Right cardiac atrium (tissue), 5 donors: ENCODE data around the gene C11orf91. TPM values are rescaled to one million over a fixed set of nuclear protein-coding genes. Genes with fewer than 3 reads are reported as not detected.
A peak's percentile ranks its signal among the peaks of the same experiment; 100 is the strongest.

Experiments
- ATAC-seq, 2 donors: fragments of 200-7000 bp; cut with Tn5 transposase; one replicate each; pipeline versions ENCODE4 v1.8.0 to v1.9.1; 2020; ENCODE audit warnings: moderate library complexity in 2 of 2, mild to moderate bottlenecking in 1 of 2
- DNase-seq, 3 donors: peaks; one replicate each; pipeline ENCODE4 v3.0.0-alpha.2; 2020
- H3K27ac ChIP-seq: one replicate; pipeline ENCODE4 v1.5.1; 2013; ENCODE audit warnings: mild to moderate bottlenecking, low read length, control low read depth, moderate library complexity
- H3K27me3 ChIP-seq: one replicate; pipeline ENCODE4 v1.6.1; 2013; ENCODE audit not compliant: control insufficient read depth, insufficient read depth
- H3K4me1 ChIP-seq: one replicate; pipeline ENCODE4 v1.6.1; 2013; ENCODE audit warnings: low read length; ENCODE audit not compliant: control insufficient read depth, insufficient read depth
- H3K4me3 ChIP-seq: one replicate; pipeline ENCODE4 v1.5.1; 2013; ENCODE audit warnings: low read length, control low read depth
- H3K9me3 ChIP-seq: one replicate; pipeline ENCODE4 v1.6.1; 2013; ENCODE audit warnings: low read length; ENCODE audit not compliant: control insufficient read depth
- WGBS: extraction: QIAGEN DNeasy Blood & Tissue Kit; methylation state at CpG from one replicate; pipeline ENCODE4 v1.1.7; 2013; 5-methylcytosine and 5-hydroxymethylcytosine counted together
- intact Hi-C, 4 donors: fragments of 100-400 bp; cut with DNase I; formaldehyde crosslinking; loops; one replicate each; pipeline versions ENCODE4 v1.11.0 to v1.14.0; 2022 to 2023
- polyA plus RNA-seq: library from polyadenylated mRNA; stranded (reverse); fragments of 200-250 nt; gene quantifications from one replicate; pipeline ENCODE4 v1.2.3, GENCODE V29; 2013
- total RNA-seq, 4 donors: library from RNA; stranded (reverse); fragmentation: NEBNext Ultra II Directional; extraction: Animal tissue kit (Norgen Biotek cat#: 25700); gene quantifications; one replicate each; pipeline ENCODE4 v1.2.1, GENCODE V29; 2021
- donor health status: healthy with polysubstance abuse.
- donor health status: DM: no; HTN: yes; CAD: no.
- donor health status: DM: no; HTN: no; CAD: no.
- donor health status: DM: no; HTN: yes; CAD: no; lungs with severe emphysema.
- donor health status: DM: yes; HTN: yes; CAD: no.

C11orf91 gene
- total and polyA plus RNA-seq, 5 donors = 1.9 TPM; not detected in 4

DNA sequence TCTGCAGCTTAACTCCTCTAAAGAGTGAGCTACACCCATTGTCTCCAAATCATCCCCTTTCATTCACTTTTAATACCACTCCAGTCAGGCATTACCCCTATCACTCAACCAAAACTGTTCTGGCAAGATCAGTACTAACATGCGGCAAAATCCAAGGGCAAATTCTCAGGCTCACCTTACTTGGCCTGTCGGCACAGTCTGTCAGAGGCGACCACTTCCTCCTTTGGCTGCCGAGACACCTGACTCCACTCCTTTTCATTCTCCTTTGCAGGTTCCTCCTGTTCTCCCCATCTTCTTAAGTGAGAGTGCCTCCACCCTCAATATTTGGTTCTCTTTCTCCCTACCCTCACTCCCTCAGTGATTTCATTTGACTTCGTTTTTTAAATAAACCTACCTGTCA, 4.2 kb downstream of the C11orf91 start:
- Histone ChIP-seq H3K9me3 (no peaks in the 10 kb centered on the region), H3K4me3 (no peak overlapping the region), H3K4me1 (peaks cover 16% of the 10 kb centered on the region), H3K27me3 (no peaks in the 10 kb centered on the region), H3K27ac (no peak overlapping the region)
- ATAC-seq = no peak
- intact Hi-C loops = no loop called here
- WGBS = 87% methylated on average over 5 of the region's 5 CpGs
- no peak for DNase-seq

DNA sequence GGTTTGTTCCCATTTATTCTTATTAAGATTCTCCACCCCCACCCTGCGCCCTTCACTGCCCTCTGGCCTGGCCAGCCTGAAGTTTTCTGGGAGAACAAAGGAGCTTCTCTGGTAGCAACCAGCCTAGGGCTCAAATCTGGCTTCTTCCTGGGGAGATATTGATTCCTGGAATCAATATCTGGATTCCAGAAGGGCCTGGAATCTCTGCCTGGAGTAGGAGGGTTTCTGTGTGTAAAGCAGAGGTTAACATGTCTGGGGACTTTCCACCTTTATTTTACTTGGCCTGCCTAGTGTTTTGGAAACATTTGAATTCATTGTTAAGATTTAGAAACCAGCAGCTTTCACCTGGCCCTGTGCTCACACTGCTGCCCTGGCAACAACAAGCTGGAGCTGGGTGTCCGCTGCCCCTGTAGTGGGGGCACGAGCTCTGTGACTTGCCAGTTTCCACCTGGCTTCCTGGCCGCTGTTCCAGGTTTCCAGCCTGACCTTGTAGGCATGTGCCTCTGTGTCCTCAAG, 5.5 kb downstream of the C11orf91 start:
- Histone ChIP-seq H3K4me3 (no peak overlapping the region), H3K9me3 (no peaks in the 10 kb centered on the region), H3K27ac (no peak overlapping the region), H3K4me1 (peaks cover 23% of the 10 kb centered on the region), H3K27me3 (no peaks in the 10 kb centered on the region)
- DNase-seq = peak in 1 of 3 donors; percentile 45
- no peak for ATAC-seq
- intact Hi-C loops = no loop called here
- 75% methylated on average over 4 of the region's 4 CpGs for WGBS

DNA sequence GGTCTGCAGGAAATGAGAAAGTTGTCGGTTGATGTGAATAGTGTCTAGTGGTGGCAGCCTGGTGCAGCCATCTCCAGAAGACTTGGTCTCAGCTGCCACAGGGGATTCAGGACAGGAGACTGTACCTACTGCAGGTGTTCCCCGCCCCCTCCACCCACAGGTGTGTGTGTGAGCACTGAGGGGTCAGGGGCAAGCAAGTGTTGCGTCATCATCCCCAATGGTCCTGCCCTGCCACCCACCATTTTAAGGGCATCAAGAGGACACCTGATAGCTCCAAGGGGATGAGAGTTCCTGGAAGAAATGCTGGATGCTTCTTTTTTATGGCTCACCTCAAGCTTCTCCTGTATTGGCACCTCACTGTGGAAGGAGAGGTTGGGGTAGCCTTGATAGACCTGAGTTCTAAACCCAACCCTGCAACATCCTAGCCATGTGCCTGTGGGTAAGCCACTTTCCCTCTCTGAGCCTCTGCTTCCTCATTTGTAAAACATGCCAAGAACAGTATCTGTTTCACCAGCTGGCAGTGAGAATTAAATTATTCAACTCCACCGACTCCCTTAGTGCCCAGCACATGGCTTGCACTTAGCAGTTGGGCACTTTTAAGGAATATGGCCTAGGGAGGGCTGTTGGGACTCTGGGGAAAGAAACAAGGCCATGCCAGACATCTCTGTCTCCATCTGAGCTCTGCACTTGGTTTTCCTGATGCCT, 6.1 kb downstream of the C11orf91 start:
- peak overlapping the region; percentile 2 for H3K27ac ChIP-seq
- ATAC-seq = no peak
- no peaks in the 10 kb centered on the region for H3K27me3 ChIP-seq
- DNase-seq = no peak
- 81% methylated on average over 4 of the region's 4 CpGs for WGBS
- peaks cover 24% of the 10 kb centered on the region for H3K4me1 ChIP-seq
- no peak overlapping the region for H3K4me3 ChIP-seq
- intact Hi-C loops = loop anchor here in 2 of 4 donors (5.0 kb wide), 1 partner anchor 43 kb away; the partner anchor contains the start of gene CD59 (in 2 of the 2)
- H3K9me3 ChIP-seq = no peaks in the 10 kb centered on the region

DNA sequence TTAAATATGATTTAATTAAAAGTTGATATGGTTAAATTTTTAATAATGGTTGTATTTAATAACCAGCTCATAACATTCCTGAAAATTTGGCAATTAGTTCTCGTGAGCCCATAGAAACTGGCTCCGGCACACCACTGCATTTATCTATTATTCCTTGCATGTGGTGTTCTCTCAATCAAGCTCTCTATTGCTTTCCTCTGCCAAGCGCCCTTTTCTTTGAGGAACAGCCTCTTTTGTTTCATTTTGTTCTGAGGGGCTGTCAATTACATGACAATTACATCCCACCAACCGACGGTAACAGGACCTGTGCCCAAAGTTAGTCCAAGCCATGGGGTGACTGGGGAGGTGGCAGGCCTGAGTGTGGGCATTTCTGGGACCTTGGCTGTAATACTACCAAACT, 8.1 kb downstream of the C11orf91 start:
- Histone ChIP-seq H3K27me3 (no peaks in the 10 kb centered on the region), H3K4me1 (peaks cover 27% of the 10 kb centered on the region), H3K4me3 (no peak overlapping the region), H3K9me3 (no peaks in the 10 kb centered on the region), H3K27ac (peak overlapping the region; percentile 73)
- DNase-seq (peak in 1 of 3 donors; percentile 38), ATAC-seq (no peak)
- intact Hi-C loops = loop anchor here in 2 of 4 donors (5.0 kb wide), 1 partner anchor 45 kb away; the partner anchor contains the start of gene CD59 (in 2 of the 2)
- WGBS = 38% methylated on average over 5 of the region's 5 CpGs

DNA sequence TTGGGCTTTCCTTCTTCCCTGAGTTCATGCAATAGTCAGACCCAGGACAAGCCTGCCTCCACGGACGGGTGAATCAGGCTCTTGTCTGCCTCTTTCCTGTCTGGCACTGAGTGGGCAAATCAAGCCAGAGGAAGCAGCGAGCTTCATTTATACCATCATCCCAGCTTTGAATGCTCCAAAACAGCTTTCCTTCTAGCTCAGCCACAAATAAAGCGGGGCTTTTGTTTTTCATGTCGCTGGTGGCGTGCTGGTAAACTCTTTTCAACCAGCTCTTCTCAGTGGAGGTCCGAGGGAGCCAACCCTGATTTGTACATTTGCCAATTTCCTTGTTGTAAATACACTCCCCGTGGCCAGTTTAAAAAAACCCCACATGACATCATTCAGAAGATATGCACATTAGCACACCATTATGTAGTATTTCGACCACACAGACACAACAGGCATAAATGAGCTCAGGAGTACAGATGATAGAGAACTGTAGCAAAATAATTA, 8.6 kb downstream of the C11orf91 start:
- Histone ChIP-seq H3K27me3 (no peaks in the 10 kb centered on the region), H3K9me3 (no peaks in the 10 kb centered on the region), H3K27ac (peak overlapping the region; percentile 98), H3K4me1 (peaks cover 27% of the 10 kb centered on the region), H3K4me3 (no peak overlapping the region)
- WGBS = 14% methylated on average over 9 of the region's 9 CpGs
- ATAC-seq (peak; percentile 68), DNase-seq (peak; percentile 71 to 82 (median 77))
- intact Hi-C loops = loop anchor here in 2 of 4 donors (5.0 kb wide), 1 partner anchor 45 kb away; the partner anchor contains the start of gene CD59 (in 2 of the 2)

DNA sequence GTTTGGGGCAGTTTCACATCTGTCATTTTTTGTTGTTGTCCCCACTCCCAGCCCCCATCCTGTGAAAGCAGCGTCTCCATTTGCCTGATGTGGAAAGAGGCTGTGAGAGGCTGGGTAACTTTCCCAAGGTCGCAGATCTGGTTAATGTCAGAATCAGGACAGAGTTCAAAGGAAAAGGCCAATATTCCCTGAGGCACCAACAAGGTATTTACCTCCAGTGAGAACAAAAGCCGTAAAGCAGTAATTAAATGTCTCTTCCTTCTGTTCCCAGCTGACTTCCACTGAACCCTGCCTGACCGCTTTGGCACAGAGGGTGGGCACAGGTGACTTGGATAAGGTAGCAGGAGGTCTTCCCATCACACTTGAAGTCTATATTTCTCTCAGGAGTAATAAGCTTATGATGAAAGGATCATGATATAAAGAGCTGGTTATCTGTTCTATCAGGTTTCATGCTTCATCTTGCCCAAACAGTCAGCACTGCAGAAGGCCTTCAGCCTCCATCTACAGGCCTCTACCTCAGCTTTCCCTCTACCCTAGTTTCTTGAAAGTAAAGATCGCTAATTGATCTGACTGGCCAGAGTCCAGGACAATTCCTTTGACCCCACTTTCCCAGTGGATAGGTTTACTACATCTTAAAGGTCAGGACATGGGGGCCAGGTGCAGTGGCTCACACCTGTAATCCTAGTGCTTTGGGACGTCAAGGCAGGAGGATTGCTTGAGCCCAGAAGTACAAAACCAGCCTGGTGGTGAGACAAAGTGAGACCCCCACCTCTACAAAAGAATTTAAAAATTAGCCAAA, 9.4 kb downstream of the C11orf91 start:
- intact Hi-C loops = loop anchor here in 2 of 4 donors (5.0 kb wide), 1 partner anchor 46 kb away; the partner anchor contains the start of gene CD59 (in 2 of the 2)
- Histone ChIP-seq H3K27ac (peak overlapping the region; percentile 98), H3K9me3 (no peaks in the 10 kb centered on the region), H3K4me1 (peaks cover 27% of the 10 kb centered on the region), H3K27me3 (no peaks in the 10 kb centered on the region), H3K4me3 (no peak overlapping the region)
- ATAC-seq = no peak
- WGBS = 64% methylated on average over 6 of the region's 6 CpGs
- peak in 1 of 3 donors; percentile 52 for DNase-seq

DNA sequence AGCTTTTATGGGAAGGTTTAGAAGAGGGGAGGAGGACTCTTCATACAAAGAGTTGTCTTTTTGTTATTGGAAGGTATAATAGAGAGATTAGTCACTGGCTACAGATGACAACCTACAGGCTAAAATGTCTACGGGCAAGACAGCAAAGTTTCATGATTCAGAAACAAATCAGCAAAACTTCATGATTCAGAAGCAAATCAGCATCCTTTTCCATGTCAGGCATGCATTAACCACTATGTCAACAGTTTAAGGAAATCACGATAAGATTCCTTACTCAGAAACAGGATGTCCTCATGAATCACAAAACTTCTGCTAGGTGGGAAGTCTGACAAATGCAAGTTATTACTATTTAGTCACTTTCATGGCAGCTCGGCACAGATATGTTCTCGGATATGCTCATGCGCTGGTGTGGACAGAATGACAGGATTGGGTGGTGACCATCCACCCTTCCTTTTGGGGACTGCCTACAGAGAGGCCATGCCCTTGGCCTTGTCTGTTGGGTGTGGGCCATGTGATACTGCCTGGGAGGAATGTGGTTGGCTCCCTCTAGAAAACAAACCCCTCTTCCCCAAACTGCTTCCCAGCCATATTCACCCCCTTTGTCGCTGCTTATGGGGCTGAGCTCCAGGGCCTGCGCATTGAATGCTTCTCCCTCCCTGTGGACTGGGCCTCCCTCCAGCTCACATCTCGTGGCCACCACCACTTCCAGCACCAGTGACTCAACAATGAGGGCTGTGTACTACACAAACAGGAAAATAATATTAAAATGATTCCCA, 10.1 kb downstream of the C11orf91 start:
- H3K27ac ChIP-seq = peak overlapping the region; percentile 98
- H3K4me3 ChIP-seq = no peak overlapping the region
- intact Hi-C loops = loop anchor here in 2 of 4 donors (5.0 kb wide), 1 partner anchor 47 kb away; the partner anchor contains the start of gene CD59 (in 2 of the 2)
- no peaks in the 10 kb centered on the region for H3K27me3 ChIP-seq
- DNase-seq (peak; percentile 86 to 92 (median 88)), ATAC-seq (peak; percentile 91 to 94)
- peaks cover 27% of the 10 kb centered on the region for H3K4me1 ChIP-seq
- WGBS = 32% methylated on average over 8 of the region's 8 CpGs
- H3K9me3 ChIP-seq = no peaks in the 10 kb centered on the region

DNA sequence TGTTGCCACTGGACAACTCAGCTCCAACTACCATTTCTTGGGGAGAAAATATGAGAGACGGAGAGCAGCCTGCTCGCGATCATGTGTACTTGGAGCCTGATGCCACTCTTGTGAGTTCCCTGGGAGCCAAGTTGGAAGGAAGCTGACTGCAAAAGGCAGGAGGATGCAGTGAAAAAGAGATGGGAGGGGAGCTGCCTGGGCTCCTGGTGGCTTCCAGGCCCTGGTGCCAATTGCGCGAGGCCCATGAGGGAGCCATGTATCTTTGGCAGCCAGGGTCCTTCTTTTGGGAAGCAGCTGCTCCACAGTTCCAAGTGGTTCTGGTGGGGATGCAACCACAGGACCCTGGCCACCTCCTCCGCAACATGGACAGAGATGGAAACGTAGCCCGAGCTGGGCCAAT, 11.1 kb downstream of the C11orf91 start:
- Histone ChIP-seq H3K27me3 (no peaks in the 10 kb centered on the region), H3K27ac (peak overlapping the region; percentile 90), H3K4me3 (no peak overlapping the region), H3K4me1 (peaks cover 27% of the 10 kb centered on the region), H3K9me3 (no peaks in the 10 kb centered on the region)
- no peak for DNase-seq
- no peak for ATAC-seq
- 90% methylated on average over 8 of the region's 8 CpGs for WGBS
- intact Hi-C loops = loop anchor here (5.0 to 10.0 kb wide), 4 partner anchors 145 to 525 kb away; partner anchors contain the start of gene CSTF3 (in 2 of the 4)

DNA sequence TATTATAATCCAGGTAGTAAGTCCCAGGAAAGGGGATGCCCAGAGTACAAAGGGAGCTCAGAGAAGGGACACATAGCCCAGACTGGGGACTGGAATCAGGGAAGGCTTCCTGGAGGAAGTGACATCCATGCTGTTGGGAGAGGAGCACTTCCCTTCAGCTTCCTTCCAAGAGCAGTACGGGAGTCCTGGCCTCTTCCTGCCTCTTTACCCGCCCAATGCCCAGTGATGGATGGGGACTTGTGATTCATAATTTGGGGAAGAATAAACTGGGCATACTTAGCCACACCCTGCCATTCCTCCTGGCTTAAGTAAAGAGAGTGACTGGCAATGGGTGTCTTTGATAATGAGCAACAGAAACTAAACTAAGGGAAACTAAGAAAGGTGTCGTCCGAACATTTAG, 11.5 kb downstream of the C11orf91 start:
- ATAC-seq (no peak), DNase-seq (no peak)
- intact Hi-C loops = loop anchor here (5.0 to 10.0 kb wide), 4 partner anchors 144 to 524 kb away; partner anchors contain the start of gene CSTF3 (in 2 of the 4)
- no peak overlapping the region for H3K4me3 ChIP-seq
- WGBS = 83% methylated on average over 4 of the region's 4 CpGs
- H3K27me3 ChIP-seq = no peaks in the 10 kb centered on the region
- no peaks in the 10 kb centered on the region for H3K9me3 ChIP-seq
- peak overlapping the region; percentile 90 for H3K27ac ChIP-seq
- peaks cover 25% of the 10 kb centered on the region for H3K4me1 ChIP-seq
